Central memory CD8-positive, alpha-beta T cell (primary cell): Measurements from ENCODE around the gene BACH2.

Source experiments
- ATAC-seq: fragments of 150-1000 bp; cut with Tn5 transposase; replicated peaks from 2 replicates; pipeline ENCODE4 v1.10.0; 2022; ENCODE audit warnings: mild to moderate bottlenecking, moderate FRiP score, moderate number of reproducible peaks; ENCODE audit not compliant: poor library complexity, severe bottlenecking; ENCODE audit errors: extremely low read depth
- DNase-seq, 2 donors: peaks; one replicate each; pipeline ENCODE4 v3.0.0; 2021; ENCODE audit warnings: low spot score in 2 of 2
- H3K27ac Mint-ChIP-seq: one replicate; pipeline ENCODE4 v1.8.0; 2022; ENCODE audit warnings: low read depth, mild to moderate bottlenecking, moderate library complexity, mixed read lengths
- H3K27me3 Mint-ChIP-seq: one replicate; pipeline ENCODE4 v1.8.0; 2022; ENCODE audit warnings: mixed read lengths
- H3K36me3 Mint-ChIP-seq: one replicate; pipeline ENCODE4 v1.8.0; 2022; ENCODE audit warnings: mild to moderate bottlenecking, moderate library complexity, mixed read lengths; ENCODE audit not compliant: insufficient read depth
- H3K4me1 Mint-ChIP-seq: one replicate; pipeline ENCODE4 v1.8.0; 2022; ENCODE audit warnings: mixed read lengths
- H3K4me3 Mint-ChIP-seq: one replicate; pipeline ENCODE4 v1.8.0; 2022; ENCODE audit warnings: mild to moderate bottlenecking, moderate library complexity, mixed read lengths
- H3K9me3 Mint-ChIP-seq: one replicate; pipeline ENCODE4 v1.8.0; 2022; ENCODE audit warnings: mixed read lengths

BACH2 gene

GRCh38 chr6:90319044-90319443, 22.4 kb upstream of the BACH2 start:
- ATAC-seq, result no peak
- H3K4me3 Mint-ChIP-seq, result no peak overlapping the region
- DNase-seq, result no peak
- H3K27me3 Mint-ChIP-seq, result peaks cover 10% of the 10 kb centered on the region
- no peaks in the 10 kb centered on the region for H3K4me1 Mint-ChIP-seq
- H3K9me3 Mint-ChIP-seq, result no peaks in the 10 kb centered on the region
- no peak overlapping the region for H3K27ac Mint-ChIP-seq
- no peaks in the 10 kb centered on the region for H3K36me3 Mint-ChIP-seq

- no peak overlapping the region for H3K4me3 Mint-ChIP-seq
- peaks cover 32% of the 10 kb centered on the region for H3K27me3 Mint-ChIP-seq
- no peaks in the 10 kb centered on the region for H3K36me3 Mint-ChIP-seq
- DNase-seq (no peak), ATAC-seq (no peak)
- H3K4me1 Mint-ChIP-seq, result no peaks in the 10 kb centered on the region
- no peaks in the 10 kb centered on the region for H3K9me3 Mint-ChIP-seq
- no peak overlapping the region for H3K27ac Mint-ChIP-seq
These were observed 19.3 kb upstream of the BACH2 start for GRCh38 chr6:90315986-90316385.

GRCh38 chr6:90315354-90315950, 18.8 kb upstream of the BACH2 start:
- H3K4me1 Mint-ChIP-seq, result no peaks in the 10 kb centered on the region
- H3K4me3 Mint-ChIP-seq, result no peak overlapping the region
- H3K27me3 Mint-ChIP-seq, result peaks cover 38% of the 10 kb centered on the region
- no peaks in the 10 kb centered on the region for H3K9me3 Mint-ChIP-seq
- H3K27ac Mint-ChIP-seq, result no peak overlapping the region
- ATAC-seq (no peak), DNase-seq (no peak)
- no peaks in the 10 kb centered on the region for H3K36me3 Mint-ChIP-seq

- no peak for DNase-seq
- no peak for ATAC-seq
- Mint-ChIP-seq H3K27ac (no peak overlapping the region), H3K36me3 (no peaks in the 10 kb centered on the region), H3K27me3 (peaks cover 44% of the 10 kb centered on the region), H3K4me3 (no peak overlapping the region), H3K4me1 (no peaks in the 10 kb centered on the region), H3K9me3 (no peaks in the 10 kb centered on the region)
These were observed 17.9 kb upstream of the BACH2 start for GRCh38 chr6:90314514-90314913.

GRCh38 chr6:90311569-90311968, 14.9 kb upstream of the BACH2 start:
- Mint-ChIP-seq H3K36me3 (no peaks in the 10 kb centered on the region), H3K9me3 (no peaks in the 10 kb centered on the region), H3K27ac (no peak overlapping the region), H3K27me3 (peaks cover 44% of the 10 kb centered on the region), H3K4me1 (no peaks in the 10 kb centered on the region), H3K4me3 (no peak overlapping the region)
- DNase-seq (no peak), ATAC-seq (no peak)

- no peaks in the 10 kb centered on the region for H3K4me1 Mint-ChIP-seq
- no peaks in the 10 kb centered on the region for H3K9me3 Mint-ChIP-seq
- no peak overlapping the region for H3K27ac Mint-ChIP-seq
- peaks cover 3% of the 10 kb centered on the region for H3K36me3 Mint-ChIP-seq
- H3K27me3 Mint-ChIP-seq, result peaks cover 46% of the 10 kb centered on the region
- H3K4me3 Mint-ChIP-seq, result no peak overlapping the region
- ATAC-seq (no peak), DNase-seq (no peak)
These were observed 9.3 kb upstream of the BACH2 start for GRCh38 chr6:90305800-90306448.

- ATAC-seq (no peak), DNase-seq (no peak)
- Mint-ChIP-seq H3K27me3 (peaks cover 49% of the 10 kb centered on the region), H3K4me3 (no peak overlapping the region), H3K4me1 (no peaks in the 10 kb centered on the region), H3K9me3 (no peaks in the 10 kb centered on the region), H3K27ac (no peak overlapping the region), H3K36me3 (peaks cover 3% of the 10 kb centered on the region)
These were observed 7.7 kb upstream of the BACH2 start for GRCh38 chr6:90304308-90304707.

GRCh38 chr6:90303039-90303438, 6.4 kb upstream of the BACH2 start:
- ATAC-seq (no peak), DNase-seq (no peak)
- no peaks in the 10 kb centered on the region for H3K4me1 Mint-ChIP-seq
- H3K9me3 Mint-ChIP-seq, result no peaks in the 10 kb centered on the region
- H3K27me3 Mint-ChIP-seq, result peaks cover 51% of the 10 kb centered on the region
- H3K36me3 Mint-ChIP-seq, result peaks cover 3% of the 10 kb centered on the region
- H3K4me3 Mint-ChIP-seq, result no peak overlapping the region
- no peak overlapping the region for H3K27ac Mint-ChIP-seq

- ATAC-seq (no peak), DNase-seq (no peak)
- Mint-ChIP-seq H3K36me3 (peaks cover 3% of the 10 kb centered on the region), H3K27ac (no peak overlapping the region), H3K4me1 (no peaks in the 10 kb centered on the region), H3K4me3 (no peak overlapping the region), H3K9me3 (no peaks in the 10 kb centered on the region), H3K27me3 (peaks cover 51% of the 10 kb centered on the region)
These were observed 5.7 kb upstream of the BACH2 start for GRCh38 chr6:90302320-90302719.

GRCh38 chr6:90301816-90302215, 5.2 kb upstream of the BACH2 start:
- DNase-seq, result no peak
- H3K4me1 Mint-ChIP-seq, result no peaks in the 10 kb centered on the region
- H3K36me3 Mint-ChIP-seq, result peaks cover 4% of the 10 kb centered on the region
- no peak for ATAC-seq
- H3K9me3 Mint-ChIP-seq, result no peaks in the 10 kb centered on the region
- no peak overlapping the region for H3K4me3 Mint-ChIP-seq
- no peak overlapping the region for H3K27ac Mint-ChIP-seq
- peaks cover 51% of the 10 kb centered on the region for H3K27me3 Mint-ChIP-seq

GRCh38 chr6:90298459-90299053, 1.9 kb upstream of the BACH2 start:
- ATAC-seq (no peak), DNase-seq (no peak)
- H3K36me3 Mint-ChIP-seq, result peaks cover 22% of the 10 kb centered on the region
- peaks cover 17% of the 10 kb centered on the region for H3K4me1 Mint-ChIP-seq
- H3K4me3 Mint-ChIP-seq, result no peak overlapping the region
- peaks cover 45% of the 10 kb centered on the region for H3K27me3 Mint-ChIP-seq
- no peak overlapping the region for H3K27ac Mint-ChIP-seq
- H3K9me3 Mint-ChIP-seq, result no peaks in the 10 kb centered on the region

- no peak overlapping the region for H3K27ac Mint-ChIP-seq
- DNase-seq, result no peak
- H3K36me3 Mint-ChIP-seq, result peaks cover 21% of the 10 kb centered on the region
These were observed 1.3 kb upstream of the BACH2 start for GRCh38 chr6:90297867-90298381.

More at GRCh38 chr6:90297867-90298381, 1.3 kb upstream of the BACH2 start:
- H3K4me1 Mint-ChIP-seq, result peaks cover 17% of the 10 kb centered on the region
- no peaks in the 10 kb centered on the region for H3K9me3 Mint-ChIP-seq
- peaks cover 40% of the 10 kb centered on the region for H3K27me3 Mint-ChIP-seq
- H3K4me3 Mint-ChIP-seq, result peak overlapping the region; percentile 82
- no peak for ATAC-seq
